NT2/D1 (cell line): ENCODE results near the gene CXCR5.
"Not testable (repeated sequence)": the region's sequence is repeated elsewhere in the genome, so short reads cannot be mapped to it uniquely, and the experiment has no call there.

ENCODE experiments used
- DNase-seq: peaks from one replicate; pipeline ENCODE4 v3.0.0-alpha.2; 2011; ENCODE audit warnings: low read depth, low spot score
- H3K27me3 ChIP-seq: 2 replicates; pipeline ENCODE4 v1.6.0; 2011; ENCODE audit warnings: mild to moderate bottlenecking; ENCODE audit not compliant: insufficient read length, insufficient read depth
- H3K36me3 ChIP-seq: 2 replicates; pipeline ENCODE4 v1.6.1; 2011; ENCODE audit warnings: mild to moderate bottlenecking, low read length, mixed read lengths; ENCODE audit not compliant: insufficient read depth, insufficient read length
- H3K4me1 ChIP-seq: 2 replicates; pipeline ENCODE4 v1.5.1; 2011; ENCODE audit not compliant: insufficient read depth, insufficient read length
- H3K4me3 ChIP-seq: 2 replicates; pipeline ENCODE4 v1.5.1; 2011; ENCODE audit warnings: low read depth; ENCODE audit not compliant: insufficient read length
- H3K9ac ChIP-seq: 2 replicates; pipeline ENCODE4 v1.6.0; 2011; ENCODE audit warnings: low read depth; ENCODE audit not compliant: insufficient read length
- H3K9me3 ChIP-seq: 2 replicates; pipeline ENCODE4 v1.5.1; 2011; ENCODE audit warnings: mild to moderate bottlenecking, low read length; ENCODE audit not compliant: insufficient read depth
- SUZ12 ChIP-seq: IDR thresholded peaks from 2 replicates; pipeline ENCODE4 v1.6.1; 2011; ENCODE audit not compliant: insufficient read length, insufficient read depth; ENCODE audit errors: extremely low read depth
- YY1 ChIP-seq: IDR thresholded peaks from 2 replicates; pipeline ENCODE4 v1.6.1; 2011; ENCODE audit not compliant: insufficient read length, insufficient read depth
- ZNF274 ChIP-seq: IDR thresholded peaks from 2 replicates; pipeline ENCODE4 v1.6.1; 2011; ENCODE audit warnings: mild to moderate bottlenecking, low read depth, low read length

The CXCR5 gene, protein sequence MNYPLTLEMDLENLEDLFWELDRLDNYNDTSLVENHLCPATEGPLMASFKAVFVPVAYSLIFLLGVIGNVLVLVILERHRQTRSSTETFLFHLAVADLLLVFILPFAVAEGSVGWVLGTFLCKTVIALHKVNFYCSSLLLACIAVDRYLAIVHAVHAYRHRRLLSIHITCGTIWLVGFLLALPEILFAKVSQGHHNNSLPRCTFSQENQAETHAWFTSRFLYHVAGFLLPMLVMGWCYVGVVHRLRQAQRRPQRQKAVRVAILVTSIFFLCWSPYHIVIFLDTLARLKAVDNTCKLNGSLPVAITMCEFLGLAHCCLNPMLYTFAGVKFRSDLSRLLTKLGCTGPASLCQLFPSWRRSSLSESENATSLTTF

DNA sequence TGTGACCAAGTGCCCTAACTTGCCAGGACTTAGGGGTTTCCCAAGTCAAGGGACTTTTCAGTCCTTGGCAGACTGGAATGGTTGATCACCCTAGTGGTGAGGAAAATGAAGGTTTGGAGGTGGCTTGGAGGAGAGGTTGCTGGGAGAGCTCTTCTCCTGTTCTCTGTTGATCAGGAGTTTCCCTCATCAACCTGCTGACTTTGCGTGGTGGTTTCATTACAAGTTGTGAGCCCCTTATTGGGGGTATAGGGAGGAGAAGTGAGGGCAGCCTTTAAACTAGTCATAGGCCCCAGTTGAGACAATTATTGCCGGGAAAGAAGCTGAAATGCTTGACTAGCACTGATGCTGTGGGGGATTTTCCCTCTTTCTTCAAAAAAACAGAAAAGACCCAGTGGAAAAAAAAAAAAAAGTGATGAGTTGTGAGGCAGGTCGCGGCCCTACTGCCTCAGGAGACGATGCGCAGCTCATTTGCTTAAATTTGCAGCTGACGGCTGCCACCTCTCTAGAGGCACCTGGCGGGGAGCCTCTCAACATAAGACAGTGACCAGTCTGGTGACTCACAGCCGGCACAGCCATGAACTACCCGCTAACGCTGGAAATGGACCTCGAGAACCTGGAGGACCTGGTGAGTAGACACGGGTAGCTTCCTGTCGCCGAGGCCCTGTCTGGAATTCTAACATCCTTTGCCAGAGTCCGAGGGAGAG, at the start of gene CXCR5:
Gene CXCR5, plus strand, starts transcription at position 525 of the 704 bp plus-strand sequence. Its CDS starts 50 bp downstream, at position 575.
- H3K36me3 ChIP-seq, result no peaks in the 10 kb centered on the region
- no peak for DNase-seq
- peaks cover 13% of the 10 kb centered on the region for H3K4me1 ChIP-seq
- H3K9ac ChIP-seq, result no peak within 1 kb of the TSS
- peaks cover 2% of the 10 kb centered on the region for H3K27me3 ChIP-seq
- TF ChIP-seq YY1 (no peak), ZNF274 (no peak), SUZ12 (no peak)
- H3K9me3 ChIP-seq, result no peaks in the 10 kb centered on the region
- no peak within 1 kb of the TSS for H3K4me3 ChIP-seq

DNA sequence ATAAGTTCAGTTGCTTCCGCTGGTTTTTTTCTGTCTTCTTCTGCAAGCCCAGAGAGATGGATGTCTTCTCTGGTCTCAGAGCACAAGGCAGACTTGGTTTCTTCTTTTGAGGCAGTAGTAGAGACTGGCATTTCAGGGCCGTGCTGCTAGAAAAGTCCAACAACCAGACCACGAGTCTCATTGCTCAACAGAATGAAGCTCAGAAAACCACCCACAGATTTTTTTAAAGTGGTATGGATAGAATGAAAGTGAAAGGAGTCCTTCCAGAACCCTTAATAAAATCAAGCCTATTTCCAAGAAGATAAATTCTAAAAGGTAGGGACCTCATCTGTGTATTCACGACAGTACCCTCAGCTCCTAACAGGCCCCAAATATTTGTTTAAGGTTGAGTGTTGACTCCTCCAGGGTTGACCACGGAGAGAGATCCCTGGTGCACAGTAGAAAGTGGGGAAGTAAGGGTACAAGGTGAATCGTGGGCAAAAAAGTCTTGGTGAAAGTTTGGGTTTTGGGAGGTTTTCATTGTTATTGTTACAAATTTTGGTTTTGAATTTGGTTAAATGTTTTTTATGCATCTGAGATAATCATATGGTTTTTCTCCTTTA, 49.2 kb upstream of the CXCR5 start:
- Histone ChIP-seq H3K9ac (no peak overlapping the region), H3K9me3 (no peaks in the 10 kb centered on the region), H3K27me3 (no peaks in the 10 kb centered on the region), H3K4me3 (no peak overlapping the region), H3K36me3 (no peaks in the 10 kb centered on the region), H3K4me1 (no peaks in the 10 kb centered on the region)
- DNase-seq, result no peak
- TF ChIP-seq ZNF274, result no peak
- TF ChIP-seq SUZ12, result no peak
- no peak for TF ChIP-seq YY1

DNA sequence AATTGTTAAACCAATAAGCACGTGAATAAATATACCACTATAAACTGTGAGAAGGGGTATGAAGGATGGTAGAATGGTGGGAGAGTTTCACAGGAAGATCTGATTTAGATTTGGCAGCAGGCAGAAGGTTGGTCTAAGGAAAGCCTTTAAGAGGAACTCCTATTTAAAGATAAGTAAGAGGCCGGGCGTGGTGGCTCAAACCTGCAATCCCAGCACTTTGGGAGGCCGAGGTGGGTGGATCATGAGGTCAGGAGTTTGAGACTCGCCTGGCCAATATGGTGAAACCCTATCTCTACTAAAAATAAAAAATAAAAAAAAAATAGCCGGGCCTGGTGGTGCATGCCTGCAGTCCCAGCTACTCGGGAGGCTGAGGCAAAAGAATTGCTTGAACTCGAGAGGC, 45.8 kb upstream of the CXCR5 start:
- Histone ChIP-seq H3K36me3 (no peaks in the 10 kb centered on the region), H3K4me3 (no peak overlapping the region), H3K9me3 (no peaks in the 10 kb centered on the region), H3K27me3 (no peaks in the 10 kb centered on the region), H3K9ac (no peak overlapping the region), H3K4me1 (peaks cover 3% of the 10 kb centered on the region)
- no peak for DNase-seq
- TF ChIP-seq ZNF274 (no peak), YY1 (no peak), SUZ12 (no peak)

DNA sequence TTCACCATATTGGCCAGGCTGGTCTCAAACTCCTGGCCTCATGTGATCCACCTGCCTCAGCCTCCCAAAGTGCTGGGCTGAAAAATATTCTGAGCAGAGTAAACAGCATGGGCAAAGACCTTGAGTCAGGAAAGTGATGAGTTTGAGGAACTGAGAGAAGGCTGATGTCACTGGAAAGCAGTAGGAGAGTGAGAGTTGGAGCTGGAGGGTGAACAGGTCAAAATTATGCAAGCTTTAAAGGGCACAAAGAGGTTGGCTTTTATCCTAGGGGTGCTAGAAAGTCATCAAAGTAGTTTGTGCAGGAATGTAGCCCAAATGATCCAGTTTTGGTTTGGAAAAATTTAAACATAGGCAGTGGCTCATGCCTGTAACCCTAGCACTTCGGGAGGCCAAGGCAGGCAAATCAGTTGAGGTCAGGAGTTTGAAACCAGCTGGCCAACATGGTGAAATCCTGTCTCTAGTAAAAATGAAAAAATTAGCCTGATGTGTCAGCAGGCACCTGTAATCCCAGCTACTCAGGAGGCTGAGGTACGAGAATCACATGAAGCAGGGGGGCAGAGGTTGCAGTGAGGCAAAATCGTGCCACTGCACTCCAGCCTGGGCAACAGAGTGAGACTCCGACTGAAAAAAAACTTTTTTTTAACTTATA, 44.7 kb upstream of the CXCR5 start:
- Histone ChIP-seq H3K27me3 (no peaks in the 10 kb centered on the region), H3K4me1 (peaks cover 3% of the 10 kb centered on the region), H3K4me3 (no peak overlapping the region), H3K9ac (no peak overlapping the region), H3K36me3 (no peaks in the 10 kb centered on the region), H3K9me3 (no peaks in the 10 kb centered on the region)
- TF ChIP-seq SUZ12 (no peak), ZNF274 (no peak), YY1 (no peak)
- DNase-seq, result no peak

DNA sequence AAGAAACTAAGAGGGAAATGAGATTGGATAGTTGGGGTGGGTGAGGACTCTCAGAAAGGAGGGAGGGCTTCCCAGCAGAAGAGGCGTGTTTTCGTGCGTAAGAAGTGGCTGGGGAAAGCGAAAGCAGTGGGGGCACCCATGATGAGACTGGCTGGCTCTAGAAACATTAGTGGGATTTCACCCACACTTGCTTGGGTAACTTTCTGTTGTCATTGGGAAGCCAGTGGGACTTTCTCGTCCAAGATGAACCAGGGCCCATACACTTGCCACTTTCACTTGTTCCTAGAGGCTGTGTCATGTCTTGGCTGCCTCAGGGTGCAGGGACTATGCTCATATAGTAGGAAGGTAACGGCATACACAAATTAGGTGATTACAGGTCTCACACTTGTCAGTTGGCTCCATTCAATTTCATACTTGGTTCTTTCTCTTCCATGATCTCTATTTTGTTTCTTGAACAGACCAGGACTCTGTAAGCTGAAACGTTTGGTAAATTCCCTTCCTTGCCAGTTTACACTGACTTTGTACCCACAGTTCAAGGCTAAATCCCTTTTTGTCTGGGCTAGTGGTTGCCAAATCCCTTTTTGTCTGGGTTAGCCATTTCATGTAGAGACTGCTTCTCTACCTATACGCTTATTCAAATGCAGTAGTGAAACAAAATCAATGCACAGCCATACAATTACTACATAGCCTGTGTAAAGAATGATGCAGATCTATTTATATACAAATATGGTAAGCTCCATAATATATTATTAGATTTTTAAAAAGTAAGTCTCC, 42.0 kb upstream of the CXCR5 start:
- Histone ChIP-seq H3K4me1 (peaks cover 3% of the 10 kb centered on the region), H3K4me3 (no peak overlapping the region), H3K9ac (no peak overlapping the region), H3K9me3 (no peaks in the 10 kb centered on the region), H3K27me3 (no peaks in the 10 kb centered on the region), H3K36me3 (no peaks in the 10 kb centered on the region)
- no peak for TF ChIP-seq SUZ12
- no peak for TF ChIP-seq YY1
- no peak for TF ChIP-seq ZNF274
- no peak for DNase-seq

DNA sequence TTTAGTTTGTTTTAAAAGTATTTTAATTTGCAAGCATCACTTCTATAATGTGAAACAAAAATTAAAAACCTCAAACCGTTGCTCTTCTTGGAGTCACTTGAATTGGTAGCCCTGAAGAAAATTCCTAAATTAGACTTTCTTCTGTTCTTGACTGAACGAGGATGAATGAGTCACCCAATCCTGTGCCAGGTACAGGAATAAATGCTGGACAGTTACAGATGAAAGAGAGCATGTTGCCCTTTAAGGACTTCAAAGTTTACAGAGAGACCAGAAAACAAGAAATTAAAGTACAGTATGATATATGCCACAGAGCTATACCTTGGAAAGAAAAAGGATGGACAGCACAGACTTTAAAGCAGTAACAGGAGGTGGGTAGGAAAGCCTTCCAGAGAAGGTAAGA, 41.3 kb upstream of the CXCR5 start:
- H3K36me3 ChIP-seq, result no peaks in the 10 kb centered on the region
- no peaks in the 10 kb centered on the region for H3K9me3 ChIP-seq
- H3K27me3 ChIP-seq, result no peaks in the 10 kb centered on the region
- no peak overlapping the region for H3K4me3 ChIP-seq
- DNase-seq, result no peak
- no peak overlapping the region for H3K9ac ChIP-seq
- H3K4me1 ChIP-seq, result peaks cover 3% of the 10 kb centered on the region
- no peak for TF ChIP-seq SUZ12
- TF ChIP-seq YY1, result no peak
- no peak for TF ChIP-seq ZNF274

DNA sequence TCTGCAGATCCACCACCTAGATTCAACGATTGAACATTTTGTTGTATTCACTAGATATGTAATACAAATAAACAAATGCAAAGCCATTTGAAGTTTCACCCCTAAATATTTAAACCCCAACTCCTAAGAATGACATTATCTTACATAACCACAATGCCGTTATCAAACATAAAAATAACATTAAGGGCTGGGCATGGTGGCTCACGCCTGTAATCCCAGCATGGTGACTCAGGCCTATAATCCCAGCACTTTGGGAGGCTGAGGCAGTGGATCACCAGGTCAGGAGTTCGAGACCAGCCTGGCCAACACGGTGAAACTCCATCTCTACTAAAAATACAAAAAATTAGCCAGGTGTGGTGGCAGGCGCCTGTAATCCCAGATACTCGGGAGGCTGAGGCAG, 40.8 kb upstream of the CXCR5 start:
- not testable (repeated sequence) for H3K36me3 ChIP-seq, H3K4me3 ChIP-seq, H3K9me3 ChIP-seq, DNase-seq, H3K27me3 ChIP-seq, H3K4me1 ChIP-seq, H3K9ac ChIP-seq
